ENCODE measurements around the gene EP300. TPM values are rescaled to one million over a fixed set of nuclear protein-coding genes. Genes with fewer than 3 reads are reported as not detected.
A peak's percentile ranks its signal among the peaks of the same experiment; 100 is the strongest.

The EP300 gene
- total RNA-seq, 4 donors from 2014 or later, result 28.0 to 76.5 (median 56.7) TPM

DNA sequence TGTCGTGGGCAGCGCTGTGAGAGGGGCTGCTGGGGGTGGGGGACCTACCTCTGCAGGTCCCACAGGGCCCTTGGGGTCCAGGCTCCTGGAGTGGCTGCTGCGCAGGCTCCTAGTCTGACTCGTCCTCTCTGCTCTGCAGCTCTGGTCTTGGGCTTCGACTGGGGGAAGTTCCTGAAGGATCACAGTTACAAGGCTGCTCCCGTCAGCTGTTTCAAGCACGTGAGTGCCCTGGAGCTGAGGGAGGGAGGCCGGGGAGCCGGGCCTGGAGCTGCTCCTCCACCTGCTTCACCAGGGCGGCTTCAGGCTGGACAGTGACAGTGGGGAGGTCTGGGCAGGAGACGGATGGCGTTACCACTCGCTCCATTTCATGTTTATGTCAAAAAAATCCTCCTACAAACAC, 124.6 kb downstream of the EP300 start:
- intact Hi-C loops (cut with DNase I), result no loop called here
- Histone ChIP-seq H3K9me3 (no peaks in the 10 kb centered on the region), H3K4me1 (peaks cover 18 to 31% (median 18%) of the 10 kb centered on the region in 3 donors), H3K36me3 (peaks cover 4 to 73% (median 6%) of the 10 kb centered on the region in 3 donors), H3K27ac (peak overlapping the region; percentile 81 to 90 (median 86)), H3K27me3 (no peaks in the 10 kb centered on the region), H3K4me3 (peak overlapping the region in 3 of 4 donors; percentile 16 to 49 (median 25))
- no peak for TF ChIP-seq POLR2A (IDR thresholded peaks at IDR 0.05)
- TF ChIP-seq, protein P1, sequence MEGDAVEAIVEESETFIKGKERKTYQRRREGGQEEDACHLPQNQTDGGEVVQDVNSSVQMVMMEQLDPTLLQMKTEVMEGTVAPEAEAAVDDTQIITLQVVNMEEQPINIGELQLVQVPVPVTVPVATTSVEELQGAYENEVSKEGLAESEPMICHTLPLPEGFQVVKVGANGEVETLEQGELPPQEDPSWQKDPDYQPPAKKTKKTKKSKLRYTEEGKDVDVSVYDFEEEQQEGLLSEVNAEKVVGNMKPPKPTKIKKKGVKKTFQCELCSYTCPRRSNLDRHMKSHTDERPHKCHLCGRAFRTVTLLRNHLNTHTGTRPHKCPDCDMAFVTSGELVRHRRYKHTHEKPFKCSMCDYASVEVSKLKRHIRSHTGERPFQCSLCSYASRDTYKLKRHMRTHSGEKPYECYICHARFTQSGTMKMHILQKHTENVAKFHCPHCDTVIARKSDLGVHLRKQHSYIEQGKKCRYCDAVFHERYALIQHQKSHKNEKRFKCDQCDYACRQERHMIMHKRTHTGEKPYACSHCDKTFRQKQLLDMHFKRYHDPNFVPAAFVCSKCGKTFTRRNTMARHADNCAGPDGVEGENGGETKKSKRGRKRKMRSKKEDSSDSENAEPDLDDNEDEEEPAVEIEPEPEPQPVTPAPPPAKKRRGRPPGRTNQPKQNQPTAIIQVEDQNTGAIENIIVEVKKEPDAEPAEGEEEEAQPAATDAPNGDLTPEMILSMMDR (IDR thresholded peaks at IDR 0.05), result no peak
- no peak for DNase-seq
- WGBS, 2 donors, result 64 to 73% methylated on average over 3 to 4 of the region's 13 CpGs

DNA sequence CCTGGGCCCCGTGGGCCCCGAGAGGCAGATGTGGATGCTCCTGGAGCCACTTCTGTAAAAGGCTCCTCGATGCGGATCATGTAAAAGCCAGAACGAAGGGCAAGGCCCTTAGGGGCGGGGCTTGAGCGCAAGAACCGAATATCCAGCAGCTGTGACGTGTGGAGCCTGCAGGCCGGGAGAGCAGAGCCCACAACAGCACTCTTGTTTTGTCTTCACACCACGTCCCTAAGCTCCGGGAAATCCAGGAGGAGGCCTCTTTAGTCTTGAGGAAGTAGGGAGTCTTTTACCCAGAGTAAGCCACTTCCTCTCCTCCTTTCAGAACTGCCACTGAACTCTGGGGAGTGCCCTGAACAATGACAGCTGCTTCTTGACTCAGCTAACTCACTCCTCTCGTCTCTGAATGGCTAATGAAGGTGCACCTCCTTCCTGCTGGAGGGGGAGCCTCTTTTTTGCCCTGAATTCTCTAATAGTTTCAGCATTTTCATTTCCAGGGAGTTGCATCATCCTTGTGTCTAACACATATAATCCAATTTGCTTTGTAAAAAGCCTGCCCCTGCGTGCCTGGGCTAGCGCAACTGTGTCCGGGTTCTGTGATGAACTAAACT, 125.3 kb downstream of the EP300 start:
- H3K9me3 ChIP-seq, result no peaks in the 10 kb centered on the region
- peaks cover 18 to 34% (median 18%) of the 10 kb centered on the region in 3 donors for H3K4me1 ChIP-seq
- TF ChIP-seq, protein P1 (IDR thresholded peaks at IDR 0.05), result peak in 1 of 6 experiments; percentile 5
- TF ChIP-seq POLR2A (IDR thresholded peaks at IDR 0.05), result peak in 2 of 4 donors; percentile 32 to 37
- H3K27me3 ChIP-seq, result no peaks in the 10 kb centered on the region
- DNase-seq, result no peak
- intact Hi-C loops (cut with DNase I), result no loop called here
- H3K4me3 ChIP-seq, result peak overlapping the region in 3 of 4 donors; percentile 16 to 49 (median 25)
- peak overlapping the region; percentile 81 to 90 (median 86) for H3K27ac ChIP-seq
- H3K36me3 ChIP-seq, result peaks cover 1 to 73% (median 6%) of the 10 kb centered on the region in 3 donors
- WGBS, 2 donors, result 2 to 7% methylated on average over 7 to 13 of the region's 16 CpGs

DNA sequence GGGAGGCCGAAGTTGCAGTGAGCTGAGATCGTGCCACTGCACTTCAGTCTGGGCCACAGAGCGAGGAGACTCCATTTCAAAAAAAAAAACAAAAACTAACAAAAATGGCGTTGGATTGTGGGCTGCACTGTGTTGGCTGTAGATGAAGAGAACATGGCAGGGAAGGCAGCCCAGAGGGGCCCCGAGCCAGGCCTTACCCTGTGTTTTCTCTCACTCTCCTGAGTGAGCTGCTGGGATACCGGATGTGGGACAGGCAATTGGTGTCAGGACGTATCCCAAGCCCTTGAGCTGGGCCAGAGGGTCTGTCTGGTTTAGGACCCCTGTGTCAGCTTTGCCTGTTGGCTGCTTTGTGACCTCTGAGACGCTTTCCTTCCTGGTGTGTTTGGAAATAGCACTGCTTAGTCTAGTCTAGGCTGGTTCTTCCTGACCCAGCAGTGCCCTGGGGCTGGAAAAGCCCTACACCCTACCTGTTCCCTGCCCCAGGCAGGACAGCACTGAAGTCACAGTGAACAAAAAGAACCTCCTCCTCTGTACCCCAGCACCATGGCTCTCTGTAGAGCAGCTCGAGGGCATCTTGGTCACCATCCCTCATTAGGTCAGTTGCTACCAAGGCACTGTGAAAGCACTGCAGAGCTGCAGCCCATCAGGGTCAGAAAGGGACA, 130.6 kb downstream of the EP300 start:
- Histone ChIP-seq H3K36me3 (peaks cover 21 to 92% (median 32%) of the 10 kb centered on the region in 3 donors), H3K27me3 (no peaks in the 10 kb centered on the region), H3K4me1 (peaks cover 4 to 33% (median 10%) of the 10 kb centered on the region in 3 donors), H3K9me3 (no peaks in the 10 kb centered on the region), H3K4me3 (no peak overlapping the region), H3K27ac (no peak overlapping the region)
- DNase-seq, result no peak
- WGBS, 2 donors, result 69 to 73% methylated on average over 7 to 8 of the region's 9 CpGs
- TF ChIP-seq, protein P1 (IDR thresholded peaks at IDR 0.05), result no peak
- no peak for TF ChIP-seq POLR2A (IDR thresholded peaks at IDR 0.05)
- intact Hi-C loops (cut with DNase I), result no loop called here

DNA sequence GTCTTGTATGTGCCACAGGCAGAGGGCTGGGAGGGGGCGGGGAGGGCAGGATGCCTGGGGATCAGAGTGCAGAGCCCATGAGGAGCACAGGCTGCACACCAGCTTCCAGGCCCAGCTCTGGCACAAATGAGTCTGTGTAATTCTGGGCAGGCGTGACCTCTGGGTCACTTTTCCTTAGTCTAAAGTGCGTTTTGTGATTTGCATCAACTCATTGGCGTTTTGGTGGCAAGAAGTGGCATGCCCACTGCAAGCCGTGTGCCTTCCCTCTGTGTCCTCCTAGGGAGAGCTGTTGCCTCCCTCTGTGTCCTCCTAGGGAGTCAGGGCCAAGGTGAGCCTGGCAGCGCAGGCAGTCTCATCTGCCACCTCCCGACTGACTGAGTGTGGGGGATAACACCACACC, 131.1 kb downstream of the EP300 start:
- Histone ChIP-seq H3K36me3 (peaks cover 27 to 97% (median 32%) of the 10 kb centered on the region in 3 donors), H3K27me3 (no peaks in the 10 kb centered on the region), H3K4me3 (no peak overlapping the region), H3K4me1 (peaks cover 0 to 27% (median 5%) of the 10 kb centered on the region in 3 donors), H3K9me3 (no peaks in the 10 kb centered on the region), H3K27ac (no peak overlapping the region)
- WGBS, 2 donors, result 71% methylated on average over 3 of the region's 7 CpGs; no CpG with 5 or more reads in 1 of the 2 donors
- intact Hi-C loops (cut with DNase I), result no loop called here
- TF ChIP-seq POLR2A (IDR thresholded peaks at IDR 0.05), result no peak
- TF ChIP-seq, protein P1 (IDR thresholded peaks at IDR 0.05), result no peak
- no peak for DNase-seq
